Neural cell (in vitro differentiated cells): Measurements from ENCODE around the gene PREP. TPM values are rescaled to one million over a fixed set of nuclear protein-coding genes. Genes with fewer than 3 reads are reported as not detected.

ENCODE experiments used
- H2AFZ ChIP-seq: fragments of 200-600, 300-800 bp; sonication (generic), shearing (Covaris generic); 2 replicates; pipeline ENCODE4 v1.6.0; 2014; ENCODE audit warnings: low read depth, mild to moderate bottlenecking, antibody characterized with exemption, low read length, moderate library complexity
- H3F3A ChIP-seq: fragments of 200-600 bp; shearing (Covaris generic); 2 replicates; pipeline ENCODE4 v1.6.1; 2016; ENCODE audit warnings: mild to moderate bottlenecking, moderate library complexity, mixed read lengths, antibody characterized with exemption, low read length; ENCODE audit not compliant: insufficient read depth, poor library complexity, severe bottlenecking
- H3K27ac ChIP-seq: fragments of 200-600, 300-800 bp; sonication (generic), shearing (Covaris generic); 2 replicates; pipeline ENCODE4 v1.5.1; 2014; ENCODE audit warnings: mild to moderate bottlenecking, low read length, moderate library complexity
- H3K27me3 ChIP-seq: fragments of 300-800, 200-600 bp; sonication (generic), shearing (Covaris generic); 2 replicates; pipeline ENCODE4 v1.6.0; 2014; ENCODE audit warnings: mild to moderate bottlenecking, low read depth, low read length, moderate library complexity; ENCODE audit not compliant: insufficient read depth
- H3K36me3 ChIP-seq: fragments of 300-800, 200-600 bp; sonication (generic), shearing (Covaris generic); 2 replicates; pipeline ENCODE4 v1.5.1; 2014; ENCODE audit warnings: mild to moderate bottlenecking, antibody characterized with exemption, low read length, moderate library complexity; ENCODE audit not compliant: insufficient read depth
- H3K4me2 ChIP-seq: fragments of 300-800, 200-600 bp; sonication (generic), shearing (Covaris generic); 2 replicates; pipeline ENCODE4 v1.6.0; 2014; ENCODE audit warnings: mild to moderate bottlenecking, low read length
- H3K4me3 ChIP-seq: fragments of 300-800, 200-600 bp; sonication (generic), shearing (Covaris generic); 2 replicates; pipeline ENCODE4 v1.5.1; 2014; ENCODE audit warnings: mild to moderate bottlenecking, low read length, moderate library complexity
- H3K79me2 ChIP-seq: fragments of 200-600 bp; shearing (Covaris generic); replicated peaks from 2 replicates; pipeline ENCODE4 v1.6.0; 2014; ENCODE audit warnings: mild to moderate bottlenecking, low read length, moderate library complexity; ENCODE audit not compliant: insufficient read depth
- H3K9ac ChIP-seq: fragments of 300-800, 200-600 bp; sonication (generic), shearing (Covaris generic); 2 replicates; pipeline ENCODE4 v1.6.1; 2016; ENCODE audit warnings: mild to moderate bottlenecking, low read length, mixed read lengths
- H3K9me2 ChIP-seq: fragments of 200-600 bp; shearing (Covaris generic); 2 replicates; pipeline ENCODE4 v1.6.1; 2016; ENCODE audit warnings: mild to moderate bottlenecking, low read length, mixed read lengths; ENCODE audit not compliant: insufficient read depth
- H3K9me3 ChIP-seq: fragments of 200-600, 300-800 bp; sonication (generic), shearing (Covaris generic); 2 replicates; pipeline ENCODE4 v1.6.1; 2016; ENCODE audit warnings: mild to moderate bottlenecking, mixed run types, low read length, moderate library complexity, mixed read lengths
- H4K20me1 ChIP-seq: fragments of 200-600 bp; shearing (Covaris generic); 2 replicates; pipeline ENCODE4 v1.6.1; 2016; ENCODE audit warnings: mild to moderate bottlenecking, mixed run types; ENCODE audit not compliant: insufficient read depth
- EP300 ChIP-seq: fragments of 450-650 bp; conservative IDR thresholded peaks from 2 replicates; pipeline ENCODE4 v1.6.1; 2014; ENCODE audit warnings: antibody characterized with exemption, mild to moderate bottlenecking, moderate library complexity; ENCODE audit not compliant: poor library complexity, severe bottlenecking
- EZH2 ChIP-seq: fragments of 200-600, 300-800 bp; shearing (Covaris generic), sonication (generic); IDR thresholded peaks from 2 replicates; pipeline ENCODE4 v1.6.1; 2014; ENCODE audit warnings: antibody characterized with exemption, low read length, borderline replicate concordance, mild to moderate bottlenecking; ENCODE audit not compliant: insufficient read depth, poor library complexity, severe bottlenecking
- MXI1 ChIP-seq: fragments of 450-650 bp; conservative IDR thresholded peaks from 2 replicates; pipeline ENCODE4 v1.6.1; 2014; ENCODE audit warnings: antibody characterized with exemption, mild to moderate bottlenecking; ENCODE audit not compliant: poor library complexity, severe bottlenecking
- POLR2AphosphoS5 ChIP-seq: IDR thresholded peaks from 2 replicates; pipeline ENCODE4 v1.6.1; 2012
- RAD21 ChIP-seq: fragments of 450-650 bp; conservative IDR thresholded peaks from 2 replicates; pipeline ENCODE4 v1.6.1; 2014; ENCODE audit warnings: antibody characterized with exemption, mild to moderate bottlenecking, moderate library complexity
- SMC3 ChIP-seq: fragments of 450-650 bp; conservative IDR thresholded peaks from 2 replicates; pipeline ENCODE4 v1.6.1; 2014; ENCODE audit warnings: antibody characterized with exemption, mild to moderate bottlenecking, moderate library complexity; ENCODE audit not compliant: poor library complexity
- TAF1 ChIP-seq: IDR thresholded peaks from 2 replicates; pipeline ENCODE4 v1.6.1; 2012; ENCODE audit warnings: low read depth
- polyA plus RNA-seq: library from polyadenylated mRNA; depleted of rRNA; stranded (reverse); fragments of >200 nt; gene quantifications from 2 replicates; pipeline ENCODE4 v1.2.3, GENCODE V29; 2014
- TF ChIP-seq, protein P1 (sequence below): fragments of 450-650 bp; IDR thresholded peaks from 2 replicates; pipeline ENCODE4 v1.5.1; 2014; ENCODE audit warnings: antibody characterized with exemption, mild to moderate bottlenecking, moderate library complexity; ENCODE audit not compliant: poor library complexity, severe bottlenecking
- TF ChIP-seq, protein P2 (sequence below): IDR thresholded peaks from 2 replicates; pipeline ENCODE4 v1.6.1; 2012; ENCODE audit warnings: borderline replicate concordance

Gene PREP
- polyA plus RNA-seq, 1 donor from 2014 or later: 24.5 TPM

DNA sequence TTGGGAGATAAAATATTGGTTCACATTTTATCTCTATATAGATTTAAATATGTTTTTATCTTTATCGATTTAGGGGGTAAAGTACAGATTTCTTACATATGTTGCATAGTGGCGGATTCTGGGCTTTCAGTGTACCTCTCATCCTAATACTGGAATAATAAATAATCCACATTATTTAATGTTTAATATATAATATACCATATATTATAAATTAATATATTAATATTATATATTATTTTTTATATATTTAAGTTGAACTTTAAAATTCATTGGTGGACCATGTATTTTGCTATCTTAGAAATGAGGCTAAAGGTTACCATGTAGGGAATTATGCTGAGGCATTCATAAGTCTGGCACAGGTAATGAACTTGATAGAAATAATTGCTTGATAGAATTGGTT lies 133.5 kb downstream of the PREP start:
- H3K27me3 ChIP-seq: no peaks in the 10 kb centered on the region

DNA sequence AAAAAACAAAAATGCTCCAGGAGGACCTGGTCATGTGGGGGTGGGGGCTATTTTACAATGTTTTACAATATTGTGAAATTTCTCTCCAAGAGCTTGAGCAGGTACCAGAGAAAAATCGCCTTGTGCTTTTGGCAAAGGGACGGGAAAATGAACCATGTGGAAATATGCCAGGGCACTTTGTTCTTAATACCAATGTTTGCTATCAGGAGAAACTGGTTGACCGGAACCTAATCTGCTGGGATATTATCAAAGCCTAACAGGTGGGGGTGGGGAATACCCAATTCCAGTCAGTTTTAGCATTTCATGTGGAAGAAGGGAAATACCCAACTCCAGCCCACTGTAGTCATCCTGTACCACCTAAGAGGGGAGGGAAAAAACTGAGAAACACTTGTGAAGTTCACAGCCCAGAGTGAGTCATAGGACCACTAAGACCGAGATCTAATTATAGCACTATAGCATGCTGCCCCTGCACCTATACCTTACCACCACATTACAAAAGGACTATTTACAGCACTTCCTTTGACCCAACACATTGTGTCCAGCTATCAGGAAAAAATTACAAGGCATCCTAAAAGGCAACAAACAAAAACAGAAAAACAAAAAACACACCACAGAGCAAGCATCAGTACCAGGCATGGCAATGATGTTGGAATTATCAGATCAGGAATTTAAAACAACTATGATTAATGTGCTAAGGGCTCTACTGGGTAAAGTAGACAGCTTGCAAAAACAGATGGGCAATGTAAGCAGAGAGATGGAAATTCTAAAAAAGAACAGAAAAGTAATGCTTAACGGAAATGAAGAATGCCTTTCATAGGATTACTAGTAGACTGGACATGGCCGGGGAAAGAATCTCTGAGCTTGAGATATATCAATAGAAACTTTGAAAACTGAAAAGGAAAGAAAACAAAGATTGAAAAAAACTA lies 138.9 kb downstream of the PREP start:
- H4K20me1 ChIP-seq: no peaks in the 10 kb centered on the region
- no peak overlapping the region for H3K27ac ChIP-seq
- no peaks in the 10 kb centered on the region for H3K36me3 ChIP-seq
- H3K27me3 ChIP-seq: no peaks in the 10 kb centered on the region
- no peaks in the 10 kb centered on the region for H3K9me2 ChIP-seq
- no peaks in the 10 kb centered on the region for H3K9me3 ChIP-seq
- H3F3A ChIP-seq: no peaks in the 10 kb centered on the region
- TF ChIP-seq POLR2AphosphoS5 (no peak), SMC3 (no peak), EZH2 (no peak), MXI1 (no peak), EP300 (no peak), TAF1 (no peak), RAD21 (no peak)
- TF ChIP-seq, protein P1, sequence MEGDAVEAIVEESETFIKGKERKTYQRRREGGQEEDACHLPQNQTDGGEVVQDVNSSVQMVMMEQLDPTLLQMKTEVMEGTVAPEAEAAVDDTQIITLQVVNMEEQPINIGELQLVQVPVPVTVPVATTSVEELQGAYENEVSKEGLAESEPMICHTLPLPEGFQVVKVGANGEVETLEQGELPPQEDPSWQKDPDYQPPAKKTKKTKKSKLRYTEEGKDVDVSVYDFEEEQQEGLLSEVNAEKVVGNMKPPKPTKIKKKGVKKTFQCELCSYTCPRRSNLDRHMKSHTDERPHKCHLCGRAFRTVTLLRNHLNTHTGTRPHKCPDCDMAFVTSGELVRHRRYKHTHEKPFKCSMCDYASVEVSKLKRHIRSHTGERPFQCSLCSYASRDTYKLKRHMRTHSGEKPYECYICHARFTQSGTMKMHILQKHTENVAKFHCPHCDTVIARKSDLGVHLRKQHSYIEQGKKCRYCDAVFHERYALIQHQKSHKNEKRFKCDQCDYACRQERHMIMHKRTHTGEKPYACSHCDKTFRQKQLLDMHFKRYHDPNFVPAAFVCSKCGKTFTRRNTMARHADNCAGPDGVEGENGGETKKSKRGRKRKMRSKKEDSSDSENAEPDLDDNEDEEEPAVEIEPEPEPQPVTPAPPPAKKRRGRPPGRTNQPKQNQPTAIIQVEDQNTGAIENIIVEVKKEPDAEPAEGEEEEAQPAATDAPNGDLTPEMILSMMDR: no peak
- TF ChIP-seq, protein P2, sequence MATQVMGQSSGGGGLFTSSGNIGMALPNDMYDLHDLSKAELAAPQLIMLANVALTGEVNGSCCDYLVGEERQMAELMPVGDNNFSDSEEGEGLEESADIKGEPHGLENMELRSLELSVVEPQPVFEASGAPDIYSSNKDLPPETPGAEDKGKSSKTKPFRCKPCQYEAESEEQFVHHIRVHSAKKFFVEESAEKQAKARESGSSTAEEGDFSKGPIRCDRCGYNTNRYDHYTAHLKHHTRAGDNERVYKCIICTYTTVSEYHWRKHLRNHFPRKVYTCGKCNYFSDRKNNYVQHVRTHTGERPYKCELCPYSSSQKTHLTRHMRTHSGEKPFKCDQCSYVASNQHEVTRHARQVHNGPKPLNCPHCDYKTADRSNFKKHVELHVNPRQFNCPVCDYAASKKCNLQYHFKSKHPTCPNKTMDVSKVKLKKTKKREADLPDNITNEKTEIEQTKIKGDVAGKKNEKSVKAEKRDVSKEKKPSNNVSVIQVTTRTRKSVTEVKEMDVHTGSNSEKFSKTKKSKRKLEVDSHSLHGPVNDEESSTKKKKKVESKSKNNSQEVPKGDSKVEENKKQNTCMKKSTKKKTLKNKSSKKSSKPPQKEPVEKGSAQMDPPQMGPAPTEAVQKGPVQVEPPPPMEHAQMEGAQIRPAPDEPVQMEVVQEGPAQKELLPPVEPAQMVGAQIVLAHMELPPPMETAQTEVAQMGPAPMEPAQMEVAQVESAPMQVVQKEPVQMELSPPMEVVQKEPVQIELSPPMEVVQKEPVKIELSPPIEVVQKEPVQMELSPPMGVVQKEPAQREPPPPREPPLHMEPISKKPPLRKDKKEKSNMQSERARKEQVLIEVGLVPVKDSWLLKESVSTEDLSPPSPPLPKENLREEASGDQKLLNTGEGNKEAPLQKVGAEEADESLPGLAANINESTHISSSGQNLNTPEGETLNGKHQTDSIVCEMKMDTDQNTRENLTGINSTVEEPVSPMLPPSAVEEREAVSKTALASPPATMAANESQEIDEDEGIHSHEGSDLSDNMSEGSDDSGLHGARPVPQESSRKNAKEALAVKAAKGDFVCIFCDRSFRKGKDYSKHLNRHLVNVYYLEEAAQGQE: no peak
- no peak overlapping the region for H3K9ac ChIP-seq
- no peak overlapping the region for H2AFZ ChIP-seq
- H3K4me2 ChIP-seq: no peak overlapping the region
- H3K4me3 ChIP-seq: no peak overlapping the region
- no peaks in the 10 kb centered on the region for H3K79me2 ChIP-seq

More for the DNA sequence above, 133.5 kb downstream of the PREP start:
- H3K9ac ChIP-seq: no peak overlapping the region
- H4K20me1 ChIP-seq: no peaks in the 10 kb centered on the region
- H3K27ac ChIP-seq: no peak overlapping the region
- no peak overlapping the region for H3K4me2 ChIP-seq
- no peaks in the 10 kb centered on the region for H3K36me3 ChIP-seq
- H3F3A ChIP-seq: no peaks in the 10 kb centered on the region
- no peak overlapping the region for H3K4me3 ChIP-seq
- no peaks in the 10 kb centered on the region for H3K9me3 ChIP-seq
- TF ChIP-seq MXI1 (no peak), SMC3 (no peak), RAD21 (no peak), TAF1 (no peak), POLR2AphosphoS5 (no peak), EP300 (no peak), EZH2 (no peak)
- TF ChIP-seq, protein P2: no peak
- TF ChIP-seq, protein P1: no peak
- H2AFZ ChIP-seq: no peak overlapping the region
- H3K9me2 ChIP-seq: no peaks in the 10 kb centered on the region
- H3K79me2 ChIP-seq: no peaks in the 10 kb centered on the region
